Measurements from ENCODE around the gene ENDOV. TPM values are rescaled to one million over a fixed set of nuclear protein-coding genes. Genes with fewer than 3 reads are reported as not detected.

Gene ENDOV
- total RNA-seq, 1 donor from 2014 or later, result 11.8 TPM

- Histone ChIP-seq H3K9me3 (no peaks in the 10 kb centered on the region), H3K4me3 (no peak overlapping the region), H3K36me3 (peaks cover 0 to 91% of the 10 kb centered on the region in 2 donors), H3K27me3 (no peaks in the 10 kb centered on the region), H3K27ac (no peak overlapping the region), H3K4me1 (no peaks in the 10 kb centered on the region)
- intact Hi-C loops (cut with DNase I), result no loop called here
- no peak for DNase-seq (ENCODE audit: extremely low spot score in 2 of 2)
- TF ChIP-seq, protein P1, sequence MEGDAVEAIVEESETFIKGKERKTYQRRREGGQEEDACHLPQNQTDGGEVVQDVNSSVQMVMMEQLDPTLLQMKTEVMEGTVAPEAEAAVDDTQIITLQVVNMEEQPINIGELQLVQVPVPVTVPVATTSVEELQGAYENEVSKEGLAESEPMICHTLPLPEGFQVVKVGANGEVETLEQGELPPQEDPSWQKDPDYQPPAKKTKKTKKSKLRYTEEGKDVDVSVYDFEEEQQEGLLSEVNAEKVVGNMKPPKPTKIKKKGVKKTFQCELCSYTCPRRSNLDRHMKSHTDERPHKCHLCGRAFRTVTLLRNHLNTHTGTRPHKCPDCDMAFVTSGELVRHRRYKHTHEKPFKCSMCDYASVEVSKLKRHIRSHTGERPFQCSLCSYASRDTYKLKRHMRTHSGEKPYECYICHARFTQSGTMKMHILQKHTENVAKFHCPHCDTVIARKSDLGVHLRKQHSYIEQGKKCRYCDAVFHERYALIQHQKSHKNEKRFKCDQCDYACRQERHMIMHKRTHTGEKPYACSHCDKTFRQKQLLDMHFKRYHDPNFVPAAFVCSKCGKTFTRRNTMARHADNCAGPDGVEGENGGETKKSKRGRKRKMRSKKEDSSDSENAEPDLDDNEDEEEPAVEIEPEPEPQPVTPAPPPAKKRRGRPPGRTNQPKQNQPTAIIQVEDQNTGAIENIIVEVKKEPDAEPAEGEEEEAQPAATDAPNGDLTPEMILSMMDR (IDR thresholded peaks at IDR 0.05), result no peak
- TF ChIP-seq POLR2A (IDR thresholded peaks at IDR 0.05), result no peak
- TF ChIP-seq POLR2AphosphoS5 (IDR thresholded peaks at IDR 0.05; ENCODE audit: insufficient read depth in 1 of 2, low read depth in 1 of 2), result no peak
Observed at GRCh38 chr17:80386341-80386740, 28.6 kb upstream of the ENDOV start.

GRCh38 chr17:80387071-80387470 lies 27.9 kb upstream of the ENDOV start:
- H3K27me3 ChIP-seq, result no peaks in the 10 kb centered on the region
- H3K4me1 ChIP-seq, result no peaks in the 10 kb centered on the region
- TF ChIP-seq POLR2A (IDR thresholded peaks at IDR 0.05), result no peak
- TF ChIP-seq, protein P1 (IDR thresholded peaks at IDR 0.05), result no peak
- TF ChIP-seq POLR2AphosphoS5 (IDR thresholded peaks at IDR 0.05; ENCODE audit: insufficient read depth in 1 of 2, low read depth in 1 of 2), result no peak
- H3K36me3 ChIP-seq, result peaks cover 0 to 89% of the 10 kb centered on the region in 2 donors
- H3K27ac ChIP-seq, result no peak overlapping the region
- no peak for DNase-seq (ENCODE audit: extremely low spot score in 2 of 2)
- no peak overlapping the region for H3K4me3 ChIP-seq
- H3K9me3 ChIP-seq, result no peaks in the 10 kb centered on the region
- intact Hi-C loops (cut with DNase I), result no loop called here

DNA sequence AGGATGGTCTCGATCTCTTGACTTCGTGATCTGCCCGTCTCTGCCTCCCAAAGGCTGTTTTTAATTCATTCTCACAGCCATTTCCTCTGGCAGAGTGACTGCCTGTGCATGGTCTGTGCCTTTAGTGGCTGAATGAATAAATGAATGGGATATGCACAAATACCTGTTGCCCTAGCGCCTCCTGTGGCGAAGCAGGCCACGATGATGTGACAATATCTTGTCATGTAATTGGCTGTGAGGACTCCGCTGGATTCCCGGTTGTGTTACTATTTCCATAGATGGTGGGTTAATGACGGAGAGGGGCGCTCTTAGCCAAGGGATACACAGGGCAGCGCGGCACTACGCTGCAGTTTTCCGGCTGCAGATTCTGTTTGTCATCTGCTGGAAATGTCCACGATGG lies 26.8 kb upstream of the ENDOV start:
- intact Hi-C loops (cut with DNase I), result no loop called here
- H3K36me3 ChIP-seq, result peaks cover 0 to 92% of the 10 kb centered on the region in 2 donors
- TF ChIP-seq POLR2A (IDR thresholded peaks at IDR 0.05) (no peak), POLR2AphosphoS5 (IDR thresholded peaks at IDR 0.05; ENCODE audit: insufficient read depth in 1 of 2, low read depth in 1 of 2) (no peak)
- TF ChIP-seq, protein P1 (IDR thresholded peaks at IDR 0.05), result no peak

DNA sequence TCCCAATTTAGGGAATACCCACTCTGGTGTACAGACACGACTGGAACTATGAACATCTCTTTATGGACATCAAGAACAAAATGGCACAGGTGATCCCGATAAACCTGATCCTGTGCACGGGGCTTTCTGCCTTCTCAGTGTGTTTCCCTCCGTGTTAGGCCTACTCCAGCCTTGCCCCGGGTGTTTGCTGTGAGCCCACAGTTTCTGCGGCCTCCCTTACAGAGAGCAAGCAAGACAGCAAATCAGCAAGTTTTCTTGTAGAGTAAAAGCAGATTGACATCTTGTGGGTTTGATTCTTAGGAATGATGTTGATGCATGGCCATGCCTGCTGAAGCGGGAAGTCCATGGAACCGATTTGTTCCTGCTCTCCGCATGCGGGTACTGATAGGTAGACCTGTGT lies 26.4 kb upstream of the ENDOV start:
- intact Hi-C loops (cut with DNase I), result no loop called here
- no peak for DNase-seq (ENCODE audit: extremely low spot score in 2 of 2)
- Histone ChIP-seq H3K9me3 (no peaks in the 10 kb centered on the region), H3K27ac (no peak overlapping the region), H3K36me3 (peaks cover 0 to 94% of the 10 kb centered on the region in 2 donors), H3K27me3 (no peaks in the 10 kb centered on the region), H3K4me3 (no peak overlapping the region), H3K4me1 (peaks cover 10% of the 10 kb centered on the region)
- TF ChIP-seq POLR2A (IDR thresholded peaks at IDR 0.05), result no peak
- no peak for TF ChIP-seq POLR2AphosphoS5 (IDR thresholded peaks at IDR 0.05; ENCODE audit: insufficient read depth in 1 of 2, low read depth in 1 of 2)
- TF ChIP-seq, protein P1 (IDR thresholded peaks at IDR 0.05), result no peak

More for the DNA sequence above, 26.8 kb upstream of the ENDOV start:
- Histone ChIP-seq H3K4me1 (peaks cover 6% of the 10 kb centered on the region), H3K27ac (no peak overlapping the region), H3K9me3 (no peaks in the 10 kb centered on the region), H3K4me3 (no peak overlapping the region), H3K27me3 (no peaks in the 10 kb centered on the region)
- DNase-seq (ENCODE audit: extremely low spot score in 2 of 2), result no peak

- no peak for TF ChIP-seq POLR2AphosphoS5 (IDR thresholded peaks at IDR 0.05; ENCODE audit: insufficient read depth in 1 of 2, low read depth in 1 of 2)
- TF ChIP-seq, protein P1 (IDR thresholded peaks at IDR 0.05), result no peak
- TF ChIP-seq POLR2A (IDR thresholded peaks at IDR 0.05), result no peak
- H3K4me3 ChIP-seq, result no peak overlapping the region
- DNase-seq (ENCODE audit: extremely low spot score in 2 of 2), result no peak
- intact Hi-C loops (cut with DNase I), result no loop called here
- no peaks in the 10 kb centered on the region for H3K27me3 ChIP-seq
- H3K36me3 ChIP-seq, result peaks cover 0 to 92% of the 10 kb centered on the region in 2 donors
- no peaks in the 10 kb centered on the region for H3K9me3 ChIP-seq
- H3K27ac ChIP-seq, result no peak overlapping the region
- H3K4me1 ChIP-seq, result peaks cover 17% of the 10 kb centered on the region
Observed at GRCh38 chr17:80389011-80389995, 25.7 kb upstream of the ENDOV start.
